Lower leg skin (tissue), 4 donors: ENCODE data around the gene SFR1. TPM values are rescaled to one million over a fixed set of nuclear protein-coding genes. Genes with fewer than 3 reads are reported as not detected.

Experiments used
- DNase-seq, 2 donors: peaks; one replicate each; pipeline ENCODE4 v3.0.0-alpha.2; 2019; ENCODE audit warnings: low spot score in 2 of 2
- H3K4me3 ChIP-seq: fragments of 200-600 bp; sonication (generic); 2 replicates; pipeline ENCODE4 v1.5.1; 2017; ENCODE audit warnings: mild to moderate bottlenecking, low read depth; ENCODE audit not compliant: poor library complexity, severe bottlenecking
- CTCF ChIP-seq, 3 donors: fragments of 450-650 bp; IDR thresholded peaks; one replicate each; pipeline ENCODE4 v1.5.1; 2016; ENCODE audit warnings: antibody characterized with exemption in 3 of 3, mild to moderate bottlenecking in 3 of 3, moderate library complexity in 2 of 3
- POLR2A ChIP-seq, 2 donors: fragments of 450-650 bp; IDR thresholded peaks; one replicate each; pipeline ENCODE4 v1.6.1; 2016 to 2017; ENCODE audit warnings: antibody characterized with exemption in 2 of 2, mild to moderate bottlenecking in 1 of 2, moderate library complexity in 1 of 2
- WGBS, 2 donors: methylation state at CpG; one replicate each; pipeline ENCODE4 v1.1.5; 2018; 5-methylcytosine and 5-hydroxymethylcytosine counted together
- intact Hi-C: fragments of 100-400 bp; cut with DNase I; formaldehyde crosslinking; loops from one replicate; pipeline ENCODE4 v1.15.0; 2023; ENCODE audit warnings: low total_unique reads
- total RNA-seq, 4 donors: library from RNA; depleted of rRNA; stranded (reverse); fragments of >200 nt; gene quantifications; one replicate each; pipeline ENCODE4 v1.1.0, GENCODE V29; 2016

Gene SFR1
- total RNA-seq, 4 donors from 2014 or later = 2.1 to 10.0 (median 3.5) TPM

- no peak for TF ChIP-seq CTCF (IDR thresholded peaks at IDR 0.05)
- TF ChIP-seq POLR2A (IDR thresholded peaks at IDR 0.05) = no peak
- WGBS, 2 donors = 41 to 65% methylated on average over 3 of the region's 3 CpGs
- DNase-seq = no peak
- intact Hi-C loops = no loop called here
- no peak overlapping the region for H3K4me3 ChIP-seq
Observed at GRCh38 chr10:104089621-104090020, 32.4 kb upstream of the SFR1 start.

GRCh38 chr10:104090611-104091010, 31.4 kb upstream of the SFR1 start:
- 68 to 73% methylated on average over 2 of the region's 2 CpGs for WGBS, 2 donors
- DNase-seq = no peak
- intact Hi-C loops = no loop called here
- no peak overlapping the region for H3K4me3 ChIP-seq
- no peak for TF ChIP-seq CTCF (IDR thresholded peaks at IDR 0.05)
- no peak for TF ChIP-seq POLR2A (IDR thresholded peaks at IDR 0.05)

- intact Hi-C loops = no loop called here
Observed at GRCh38 chr10:104092749-104093148, 29.2 kb upstream of the SFR1 start.

GRCh38 chr10:104096692-104097091, 25.3 kb upstream of the SFR1 start:
- TF ChIP-seq CTCF (IDR thresholded peaks at IDR 0.05) (no peak), POLR2A (IDR thresholded peaks at IDR 0.05) (no peak)
- H3K4me3 ChIP-seq = no peak overlapping the region
- WGBS, 2 donors = 93 to 100% methylated on average over 2 of the region's 2 CpGs
- intact Hi-C loops = no loop called here
- no peak for DNase-seq

More at GRCh38 chr10:104092749-104093148, 29.2 kb upstream of the SFR1 start:
- no peak for TF ChIP-seq POLR2A (IDR thresholded peaks at IDR 0.05)
- no peak for TF ChIP-seq CTCF (IDR thresholded peaks at IDR 0.05)
- no peak for DNase-seq
- no peak overlapping the region for H3K4me3 ChIP-seq

GRCh38 chr10:104098358-104098925, 23.5 kb upstream of the SFR1 start:
- WGBS, 2 donors = 95 to 96% methylated on average over 4 of the region's 4 CpGs
- no peak overlapping the region for H3K4me3 ChIP-seq
- intact Hi-C loops = no loop called here
- DNase-seq = no peak
- no peak for TF ChIP-seq CTCF (IDR thresholded peaks at IDR 0.05)
- no peak for TF ChIP-seq POLR2A (IDR thresholded peaks at IDR 0.05)

- TF ChIP-seq CTCF (IDR thresholded peaks at IDR 0.05) (no peak), POLR2A (IDR thresholded peaks at IDR 0.05) (no peak)
- DNase-seq = no peak
- no peak overlapping the region for H3K4me3 ChIP-seq
- 62 to 84% methylated on average over 3 of the region's 3 CpGs for WGBS, 2 donors
- intact Hi-C loops = no loop called here
Observed at GRCh38 chr10:104099269-104099668, 22.7 kb upstream of the SFR1 start.
